HepG2 (cell line): ENCODE measurements around the gene CCDC80. TPM values are rescaled to one million over a fixed set of nuclear protein-coding genes. Genes with fewer than 3 reads are reported as not detected.

Source experiments
- ATAC-seq: fragments of 200-7000 bp; cut with Tn5 transposase; 3 replicates; pipeline ENCODE4 v1.9.1; 2020; ENCODE audit warnings: mild to moderate bottlenecking, moderate library complexity
- BruUV-seq: library from RNA; stranded (reverse); fragments of 400-500 nt; replicated peaks from 2 replicates; lab custom pipeline; 2021; lab: Mats Ljungman, UMichigan
- CTCF ChIA-PET: fragments of 300-600 bp; formaldehyde crosslinking; extraction: SDS; loops from one replicate; lab custom pipeline; 2021; ENCODE audit warnings: low total read pairs, inconsistent platforms, low intra/inter-chr PET ratio; lab: Yijun Ruan, JAX
- POLR2A ChIA-PET: fragments of 350-600 bp; sonication (Branson Sonifier 250); formaldehyde crosslinking; loops from one replicate; lab custom pipeline; 2020; ENCODE audit warnings: antibody characterized with exemption, inconsistent platforms; lab: Yijun Ruan, JAX
- DNase-seq: peaks from one replicate; pipeline ENCODE4 v3.0.0-alpha.2; 2015; ENCODE audit warnings: low spot score
- FAIRE-seq: peaks from 3 replicates; lab custom pipeline; 2011; peaks lifted over from hg19 to GRCh38; lab: Jason Lieb, UNC
- H2AFZ ChIP-seq: one replicate; pipeline ENCODE4 v1.6.1; 2011; ENCODE audit warnings: low read length, inconsistent platforms
- H3K27ac ChIP-seq: fragments of 300-600 bp; 3 replicates; pipeline ENCODE4 v1.8.0; 2011; ENCODE audit warnings: mixed run types, mild to moderate bottlenecking, mixed read lengths, low read length, inconsistent platforms; ENCODE audit not compliant: insufficient read depth; ENCODE audit errors: extremely low read length
- H3K27me3 ChIP-seq, 2 experiments: fragments of 200-600 bp in 1 of 2; 2 replicates in 1 of 2; 3 replicates in 1 of 2; pipeline versions ENCODE4 v1.6.0 to v1.8.0; 2011; ENCODE audit warnings: low read length in 2 of 2, mild to moderate bottlenecking in 2 of 2, moderate library complexity in 2 of 2, inconsistent platforms in 1 of 2; ENCODE audit not compliant: insufficient read depth in 2 of 2, control insufficient read depth in 1 of 2
- H3K36me3 ChIP-seq, 2 experiments: fragments of 200-600 bp in 1 of 2; replicated peaks in 1 of 2; 2 replicates in 1 of 2; 3 replicates in 1 of 2; pipeline versions ENCODE4 v1.5.1 to v1.8.0; 2011; ENCODE audit warnings: low read length in 2 of 2, inconsistent platforms in 1 of 2; ENCODE audit not compliant: insufficient read depth in 2 of 2, control insufficient read depth in 1 of 2
- H3K4me1 ChIP-seq: 2 replicates; pipeline ENCODE4 v1.5.1; 2012; ENCODE audit warnings: low read length, inconsistent platforms; ENCODE audit not compliant: insufficient read depth
- H3K4me2 ChIP-seq: 2 replicates; pipeline ENCODE4 v1.6.0; 2011; ENCODE audit warnings: low read depth, low read length, inconsistent platforms
- H3K4me3 ChIP-seq, 3 experiments: fragments of 200-600 bp in 1 of 3; sonication (generic), shearing (Covaris generic) in 1 of 3; replicated peaks in 1 of 3; 2 replicates each; pipeline ENCODE4 v1.5.1; 2011 to 2016; ENCODE audit warnings: low read length in 3 of 3, inconsistent platforms in 2 of 3, low read depth in 2 of 3, mild to moderate bottlenecking in 2 of 3, control low read depth in 1 of 3, mixed read lengths in 1 of 3; ENCODE audit not compliant: insufficient read depth in 1 of 3
- H3K79me2 ChIP-seq: one replicate; pipeline ENCODE4 v1.6.1; 2011; ENCODE audit warnings: low read length, inconsistent platforms; ENCODE audit not compliant: insufficient read depth
- H3K9ac ChIP-seq: 2 replicates; pipeline ENCODE4 v1.6.0; 2011; ENCODE audit warnings: mild to moderate bottlenecking, low read depth, low read length, inconsistent platforms; ENCODE audit not compliant: insufficient read depth
- H3K9me3 ChIP-seq: 2 replicates; pipeline ENCODE4 v1.5.1; 2012; ENCODE audit warnings: mild to moderate bottlenecking, low read length
- H4K20me1 ChIP-seq: 2 replicates; pipeline ENCODE4 v1.6.0; 2011; ENCODE audit warnings: inconsistent platforms, mild to moderate bottlenecking, low read length, moderate library complexity; ENCODE audit not compliant: insufficient read depth
- CCDC6 ChIP-seq: sonication (generic); formaldehyde crosslinking; IDR thresholded peaks from 2 replicates; pipeline ENCODE4 v1.8.1; 2022; ENCODE audit warnings: mild to moderate bottlenecking, missing genetic modification reagents, moderate library complexity
- CREB1 ChIP-seq, 2 experiments: fragments of 450-650 bp in 1 of 2; IDR thresholded peaks; 2 replicates each; pipeline ENCODE4 v1.6.1; 2016 to 2017; ENCODE audit warnings: control low read depth in 1 of 2, mild to moderate bottlenecking in 1 of 2, missing compliant biosample characterization in 1 of 2, missing genetic modification characterization in 1 of 2
- CREM ChIP-seq, 2 experiments: sonication (generic) in 1 of 2; formaldehyde crosslinking in 1 of 2; IDR thresholded peaks; 2 replicates each; pipeline versions ENCODE4 v1.4.0 to v1.6.1; 2016 to 2020; ENCODE audit warnings: antibody characterized with exemption in 1 of 2, mild to moderate bottlenecking in 1 of 2, missing genetic modification reagents in 1 of 2
- DMTF1 ChIP-seq: sonication (generic); formaldehyde crosslinking; IDR thresholded peaks from 2 replicates; pipeline ENCODE4 v1.4.0; 2020; ENCODE audit warnings: mild to moderate bottlenecking, missing genetic modification reagents
- ETV5 ChIP-seq: IDR thresholded peaks from 2 replicates; pipeline ENCODE4 v1.6.1; 2018; ENCODE audit warnings: missing biosample characterization, missing genetic modification reagents, inconsistent platforms, borderline replicate concordance
- ISL2 ChIP-seq: sonication (generic); formaldehyde crosslinking; IDR thresholded peaks from 2 replicates; pipeline ENCODE4 v1.5.0; 2020; ENCODE audit warnings: missing genetic modification reagents
- POGZ ChIP-seq: sonication (generic); formaldehyde crosslinking; IDR thresholded peaks from 2 replicates; pipeline ENCODE4 v1.4.0; 2020; ENCODE audit warnings: mild to moderate bottlenecking, missing genetic modification reagents
- RAD21 ChIP-seq: fragments of 450-650 bp; formaldehyde crosslinking; IDR thresholded peaks from 2 replicates; pipeline ENCODE4 v1.5.0; 2020; ENCODE audit warnings: mild to moderate bottlenecking
- SUZ12 ChIP-seq: fragments of 150-350 bp; IDR thresholded peaks from 2 replicates; pipeline ENCODE4 v1.6.1; 2014; ENCODE audit warnings: low read depth, low read length
- TIGD3 ChIP-seq: sonication (generic); formaldehyde crosslinking; IDR thresholded peaks from 2 replicates; pipeline ENCODE4 v1.5.1; 2020; ENCODE audit warnings: mild to moderate bottlenecking, missing genetic modification reagents, borderline replicate concordance
- ZNF644 ChIP-seq: IDR thresholded peaks from 2 replicates; pipeline ENCODE4 v1.6.1; 2016; ENCODE audit warnings: low read depth
- ZNF784 ChIP-seq: sonication (generic); formaldehyde crosslinking; IDR thresholded peaks from 2 replicates; pipeline ENCODE4 v1.5.1; 2020; ENCODE audit warnings: missing genetic modification reagents, mild to moderate bottlenecking, borderline replicate concordance
- WGBS: methylation state at CpG from one replicate; pipeline ENCODE4 v1.1.6; 2017; ENCODE audit warnings: low lambda C conversion rate; 5-methylcytosine and 5-hydroxymethylcytosine counted together
- in situ Hi-C: cut with HindIII; loops from 2 replicates; pipeline ENCODE4 v1.10.0; 2017; ENCODE audit warnings: low pct_unique_long_range_greater_than_20kb; ENCODE audit not compliant: extremely low pct_ligation_motif_present
- intact Hi-C: fragments of 100-400 bp; cut with micrococcal nuclease; formaldehyde crosslinking; loops from one replicate; pipeline ENCODE4 v1.10.0; 2022; ENCODE audit not compliant: unreplicated experiment
- polyA plus RNA-seq, 8 experiments: library from polyadenylated mRNA; depleted of rRNA in 3 of 8; stranded (reverse) in 7 of 8; unstranded in 1 of 8; fragments of >200 nt; fragmentation: Illumina TruSeq in 4 of 8; extraction: Trizol in 4 of 8; gene quantifications; 2 replicates each; pipeline versions ENCODE4 v1.2.1 to v1.2.3, GENCODE V29; 2011 to 2016; ENCODE audit warnings: low read depth in 4 of 8, missing spikeins in 1 of 8, mixed read lengths in 1 of 8; ENCODE audit not compliant: insufficient read depth in 1 of 8
- total RNA-seq, 5 experiments: library from RNA; depleted of rRNA; stranded (reverse); fragments of >200 nt; fragmentation: Illumina TruSeq; extraction: Trizol; gene quantifications; 2 replicates each; pipeline ENCODE4 v1.2.3, GENCODE V29; 2016; ENCODE audit warnings: low read depth in 1 of 5

Gene CCDC80
- total and polyA plus RNA-seq, 2 of the 13 experiments (the other 11 are each of a cell fraction or from before 2014, with no cell fraction given), result not detected

- WGBS, result 23% methylated on average over 5 of the region's 5 CpGs
- H4K20me1 ChIP-seq, result no peaks in the 10 kb centered on the region
- intact Hi-C loops, result no loop called here
- BruUV-seq, result no TSS peak
- H3K4me1 ChIP-seq, result no peaks in the 10 kb centered on the region
- FAIRE-seq (no peak), ATAC-seq (no peak), DNase-seq (no peak)
- CTCF ChIA-PET, result no interaction called here
- in situ Hi-C loops, result no loop called here
- H3K9ac ChIP-seq, result no peak overlapping the region
- no peaks in the 10 kb centered on the region for H3K36me3 ChIP-seq
- no peak overlapping the region for H3K27ac ChIP-seq
- POLR2A ChIA-PET, result no interaction called here
- no peaks in the 10 kb centered on the region for H3K9me3 ChIP-seq
- no peaks in the 10 kb centered on the region for H3K79me2 ChIP-seq
- no peak overlapping the region for H3K4me3 ChIP-seq
- H2AFZ ChIP-seq, result no peak overlapping the region
- no peak overlapping the region for H3K4me2 ChIP-seq
- no peaks in the 10 kb centered on the region for H3K27me3 ChIP-seq
- TF ChIP-seq SUZ12, result no peak
- TF ChIP-seq CREB1 (IDR thresholded peaks at IDR 0.05), result no peak
- no peak for TF ChIP-seq CREB1 (CRISPR knock-in tag; IDR thresholded peaks at IDR 0.05)
- no peak for TF ChIP-seq ISL2 (CRISPR knock-in tag)
- no peak for TF ChIP-seq POGZ (CRISPR knock-in tag)
- TF ChIP-seq ETV5 (CRISPR knock-in tag), result no peak
- TF ChIP-seq ZNF644 (CRISPR knock-in tag), result no peak
- no peak for TF ChIP-seq DMTF1 (CRISPR knock-in tag)
- TF ChIP-seq TIGD3 (CRISPR knock-in tag), result no peak
- TF ChIP-seq CCDC6 (CRISPR knock-in tag), result no peak
- no peak for TF ChIP-seq CREM (IDR thresholded peaks at IDR 0.05)
- TF ChIP-seq CREM (CRISPR knock-in tag; IDR thresholded peaks at IDR 0.05), result no peak
- no peak for TF ChIP-seq ZNF784 (CRISPR knock-in tag)
- no peak for TF ChIP-seq RAD21 (CRISPR knock-in tag)
Observed at GRCh38 chr3:112653881-112654300, 12.9 kb upstream of the CCDC80 start.
